Measurements from ENCODE around the gene BZW1.
A peak's percentile ranks its signal among the peaks of the same experiment; 100 is the strongest.

The BZW1 gene

DNA sequence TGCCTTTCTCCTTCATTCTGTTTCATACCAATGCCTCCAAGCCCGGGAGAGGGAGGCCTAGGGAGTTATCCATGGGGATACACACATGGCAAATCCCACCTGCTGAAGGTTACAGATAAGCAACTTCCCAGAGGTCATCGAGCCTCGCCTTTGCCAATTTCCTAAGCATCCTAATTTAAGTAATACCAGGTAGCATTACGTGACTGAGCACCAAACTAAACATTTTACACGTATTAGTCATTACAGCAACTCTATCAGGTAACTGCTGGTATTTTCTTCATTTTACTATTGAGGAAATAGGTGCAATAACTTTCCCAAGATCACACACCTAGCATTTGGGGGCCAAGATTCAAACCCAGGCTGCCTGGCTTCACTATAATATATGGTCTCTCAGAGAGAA is 30.1 kb upstream of the BZW1 start:
- no peak overlapping the region for H3K4me3 ChIP-seq (ENCODE audit: low read depth, low read length)
- TF ChIP-seq, protein P1, sequence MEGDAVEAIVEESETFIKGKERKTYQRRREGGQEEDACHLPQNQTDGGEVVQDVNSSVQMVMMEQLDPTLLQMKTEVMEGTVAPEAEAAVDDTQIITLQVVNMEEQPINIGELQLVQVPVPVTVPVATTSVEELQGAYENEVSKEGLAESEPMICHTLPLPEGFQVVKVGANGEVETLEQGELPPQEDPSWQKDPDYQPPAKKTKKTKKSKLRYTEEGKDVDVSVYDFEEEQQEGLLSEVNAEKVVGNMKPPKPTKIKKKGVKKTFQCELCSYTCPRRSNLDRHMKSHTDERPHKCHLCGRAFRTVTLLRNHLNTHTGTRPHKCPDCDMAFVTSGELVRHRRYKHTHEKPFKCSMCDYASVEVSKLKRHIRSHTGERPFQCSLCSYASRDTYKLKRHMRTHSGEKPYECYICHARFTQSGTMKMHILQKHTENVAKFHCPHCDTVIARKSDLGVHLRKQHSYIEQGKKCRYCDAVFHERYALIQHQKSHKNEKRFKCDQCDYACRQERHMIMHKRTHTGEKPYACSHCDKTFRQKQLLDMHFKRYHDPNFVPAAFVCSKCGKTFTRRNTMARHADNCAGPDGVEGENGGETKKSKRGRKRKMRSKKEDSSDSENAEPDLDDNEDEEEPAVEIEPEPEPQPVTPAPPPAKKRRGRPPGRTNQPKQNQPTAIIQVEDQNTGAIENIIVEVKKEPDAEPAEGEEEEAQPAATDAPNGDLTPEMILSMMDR (IDR thresholded peaks at IDR 0.05; ENCODE audit: low read depth, low read length), result no peak

DNA sequence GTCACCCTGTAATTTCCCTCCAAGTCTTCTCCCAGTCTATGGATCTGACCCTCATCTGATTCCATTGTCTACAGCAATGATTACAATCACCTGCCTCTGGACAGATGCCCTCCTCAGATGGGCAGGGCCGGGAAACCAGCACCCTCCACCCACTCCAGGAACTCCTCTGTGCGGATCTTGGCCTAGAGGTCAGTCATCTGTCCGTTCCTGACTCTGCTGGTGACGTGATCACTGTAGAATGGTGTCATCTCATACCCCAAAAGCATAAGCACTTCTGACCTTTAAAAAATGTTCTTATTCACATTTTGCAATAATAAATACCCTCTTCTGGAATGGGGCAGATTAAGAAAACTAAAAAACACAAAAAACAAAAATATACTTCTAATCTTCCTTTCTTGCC is 29.5 kb upstream of the BZW1 start:
- H3K4me3 ChIP-seq (ENCODE audit: low read depth, low read length), result no peak overlapping the region
- TF ChIP-seq, protein P1 (IDR thresholded peaks at IDR 0.05; ENCODE audit: low read depth, low read length), result no peak

DNA sequence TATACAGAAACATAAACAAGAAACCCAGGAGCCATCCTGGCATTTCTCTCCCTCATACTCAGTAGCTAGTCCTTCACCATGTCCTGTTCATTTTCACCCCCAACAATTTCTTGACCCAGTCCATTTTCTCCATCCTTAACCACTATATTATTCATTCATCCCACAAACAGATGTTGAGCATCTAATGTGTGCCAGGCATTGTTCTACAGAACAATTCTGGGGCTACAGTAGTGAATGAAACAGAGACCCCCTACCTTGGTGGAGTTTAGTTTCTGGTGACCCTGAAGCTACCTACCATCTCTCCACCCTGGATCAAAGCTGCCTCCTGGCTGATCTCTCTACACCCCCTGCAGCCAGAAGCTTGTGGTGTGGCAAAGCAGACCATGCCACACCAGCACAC is 27.5 kb upstream of the BZW1 start:
- TF ChIP-seq, protein P1 (IDR thresholded peaks at IDR 0.05; ENCODE audit: low read depth, low read length), result no peak
- no peak overlapping the region for H3K4me3 ChIP-seq (ENCODE audit: low read depth, low read length)

DNA sequence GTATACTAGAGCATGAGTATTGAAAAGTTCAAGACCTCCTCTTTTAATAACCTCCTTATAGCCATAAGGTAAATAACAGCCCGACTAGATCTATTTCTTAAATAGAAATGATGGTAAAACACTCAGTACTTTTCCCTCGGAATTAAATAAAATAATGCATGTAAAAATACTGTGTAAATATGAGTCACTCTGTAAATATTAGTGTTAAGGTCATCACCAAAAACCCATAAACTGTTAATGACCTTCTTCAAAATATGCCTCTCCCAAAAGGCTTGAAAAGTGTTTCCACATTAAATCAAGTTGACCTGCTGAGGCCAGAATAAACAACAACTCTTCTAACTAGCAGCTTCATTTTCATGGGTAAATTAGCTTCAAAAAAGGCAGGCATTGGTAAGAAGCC is 25.3 kb upstream of the BZW1 start:
- H3K4me3 ChIP-seq (ENCODE audit: low read depth, low read length), result 0 out of 2 replicates have a peak overlapping the region, but pooled peaks have one; percentile 7
- TF ChIP-seq, protein P1 (IDR thresholded peaks at IDR 0.05; ENCODE audit: low read depth, low read length), result no peak

DNA sequence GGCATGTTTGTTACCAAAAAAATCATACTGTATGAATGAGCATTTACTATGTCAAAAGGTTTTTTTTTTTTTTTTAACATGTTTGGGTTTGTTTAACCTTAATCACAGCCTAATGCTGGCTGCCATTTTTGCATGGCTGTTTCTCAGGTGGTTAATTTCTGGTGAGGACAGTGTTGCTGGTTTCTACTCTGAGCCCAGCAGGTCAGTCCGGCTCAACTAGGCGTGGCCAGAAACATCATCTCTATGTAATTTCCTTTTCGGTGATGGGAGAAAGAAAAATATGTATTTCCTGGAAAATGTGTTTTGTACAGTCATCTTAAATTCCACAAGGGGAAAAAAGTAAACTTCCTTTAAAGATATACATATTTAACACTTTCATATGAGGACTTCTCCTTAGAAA is 24.9 kb upstream of the BZW1 start:
- TF ChIP-seq, protein P1 (IDR thresholded peaks at IDR 0.05; ENCODE audit: low read depth, low read length), result no peak
- peak overlapping the region; percentile 24 for H3K4me3 ChIP-seq (ENCODE audit: low read depth, low read length)

DNA sequence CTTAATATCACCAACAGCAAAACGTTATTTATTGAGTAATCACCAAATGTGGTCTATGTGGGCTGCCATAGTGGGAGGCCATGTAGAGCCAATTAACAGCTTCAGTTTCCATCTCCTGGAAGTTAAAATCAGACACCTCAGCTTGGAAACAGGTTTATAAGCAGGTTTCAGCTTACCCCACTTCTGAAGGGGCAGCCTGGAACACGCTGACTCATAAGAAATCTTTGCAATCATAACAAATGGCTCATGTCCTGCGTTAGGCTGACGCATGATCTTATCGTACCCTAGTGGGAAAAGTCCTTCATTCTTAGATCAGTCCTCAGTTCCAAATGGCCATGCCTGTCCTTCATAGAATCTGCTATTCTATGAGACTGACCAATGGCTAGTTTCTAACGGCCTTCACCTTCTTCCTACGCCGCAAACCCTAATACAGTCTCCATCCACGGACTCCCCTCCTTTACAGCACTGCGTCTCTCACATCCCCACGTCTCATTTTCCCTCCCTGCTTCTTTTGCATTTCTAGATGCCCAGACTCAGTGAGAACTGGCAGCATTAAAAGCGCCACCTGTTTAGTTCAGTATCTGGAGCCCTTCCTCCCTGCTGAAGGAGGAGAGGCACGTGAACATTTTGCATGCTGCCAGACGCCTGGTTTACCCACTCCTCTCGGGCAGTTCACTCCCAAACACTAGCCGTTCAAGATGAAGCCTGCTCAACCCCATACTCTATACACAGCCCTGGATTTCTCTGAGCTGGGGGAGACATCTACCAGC is 24.2 kb upstream of the BZW1 start:
- peak overlapping the region; percentile 24 for H3K4me3 ChIP-seq (ENCODE audit: low read depth, low read length)
- TF ChIP-seq, protein P1 (IDR thresholded peaks at IDR 0.05; ENCODE audit: low read depth, low read length), result no peak

DNA sequence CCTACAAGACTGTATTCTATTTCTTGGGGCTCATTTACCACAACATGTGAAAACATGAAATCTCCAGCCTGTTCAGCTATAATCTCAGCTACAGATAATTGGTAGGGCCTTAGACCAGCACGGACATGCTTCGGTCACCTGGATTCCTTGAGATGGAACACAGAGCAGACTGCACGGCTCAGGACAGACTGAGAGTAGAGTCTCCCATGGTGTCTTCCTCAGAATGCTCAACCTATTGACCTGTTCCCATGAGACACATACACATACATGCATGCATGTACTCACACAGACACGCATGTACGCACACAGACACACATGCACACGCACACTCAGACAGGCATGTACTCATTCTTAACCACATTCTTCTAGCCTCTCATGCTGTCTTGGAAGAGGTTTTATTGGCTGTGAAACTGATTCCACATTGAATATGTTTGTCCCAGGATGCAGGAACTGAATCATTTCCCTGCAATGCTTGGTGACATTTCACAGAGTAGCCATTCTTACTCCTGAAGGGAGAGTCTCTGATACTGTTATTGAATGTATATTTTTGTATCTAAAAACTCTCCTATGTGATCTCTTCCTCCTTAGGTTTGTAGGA is 23.5 kb upstream of the BZW1 start:
- H3K4me3 ChIP-seq (ENCODE audit: low read depth, low read length), result no peak overlapping the region
- TF ChIP-seq, protein P1 (IDR thresholded peaks at IDR 0.05; ENCODE audit: low read depth, low read length), result no peak

Measured in WI38 (cell line).